Measurements from ENCODE around the gene HECTD4. TPM values are rescaled to one million over a fixed set of nuclear protein-coding genes. Genes with fewer than 3 reads are reported as not detected.

Gene HECTD4
- total RNA-seq, 1 donor from 2014 or later = 63.3 TPM

GRCh38 chr12:112180422-112180821 lies 201.8 kb downstream of the HECTD4 start:
- H3K4me1 Mint-ChIP-seq (ENCODE audit: unreplicated experiment) = no peaks in the 10 kb centered on the region
- no peaks in the 10 kb centered on the region for H3K27me3 Mint-ChIP-seq (ENCODE audit: unreplicated experiment)
- H3K27ac Mint-ChIP-seq (ENCODE audit: unreplicated experiment) = no peak overlapping the region
- no peaks in the 10 kb centered on the region for H3K9me3 Mint-ChIP-seq (ENCODE audit: unreplicated experiment)
- no peak overlapping the region for H3K4me3 Mint-ChIP-seq (ENCODE audit: unreplicated experiment)
- peaks cover 39% of the 10 kb centered on the region for H3K36me3 Mint-ChIP-seq (ENCODE audit: unreplicated experiment)
- no peak for TF ChIP-seq CTCF (IDR thresholded peaks at IDR 0.05)
- DNase-seq (ENCODE audit: extremely low spot score, unreplicated experiment) = no peak

GRCh38 chr12:112179916-112180315 lies 202.3 kb downstream of the HECTD4 start:
- H3K27me3 Mint-ChIP-seq (ENCODE audit: unreplicated experiment) = no peaks in the 10 kb centered on the region
- no peak for TF ChIP-seq CTCF (IDR thresholded peaks at IDR 0.05)
- no peaks in the 10 kb centered on the region for H3K4me1 Mint-ChIP-seq (ENCODE audit: unreplicated experiment)
- no peaks in the 10 kb centered on the region for H3K9me3 Mint-ChIP-seq (ENCODE audit: unreplicated experiment)
- H3K27ac Mint-ChIP-seq (ENCODE audit: unreplicated experiment) = no peak overlapping the region
- no peak for DNase-seq (ENCODE audit: extremely low spot score, unreplicated experiment)
- H3K4me3 Mint-ChIP-seq (ENCODE audit: unreplicated experiment) = no peak overlapping the region
- H3K36me3 Mint-ChIP-seq (ENCODE audit: unreplicated experiment) = peaks cover 44% of the 10 kb centered on the region

GRCh38 chr12:112179341-112179740 lies 202.9 kb downstream of the HECTD4 start:
- Mint-ChIP-seq H3K4me1 (ENCODE audit: unreplicated experiment) (no peaks in the 10 kb centered on the region), H3K4me3 (ENCODE audit: unreplicated experiment) (no peak overlapping the region), H3K27ac (ENCODE audit: unreplicated experiment) (no peak overlapping the region), H3K36me3 (ENCODE audit: unreplicated experiment) (peaks cover 44% of the 10 kb centered on the region), H3K27me3 (ENCODE audit: unreplicated experiment) (no peaks in the 10 kb centered on the region), H3K9me3 (ENCODE audit: unreplicated experiment) (no peaks in the 10 kb centered on the region)
- no peak for TF ChIP-seq CTCF (IDR thresholded peaks at IDR 0.05)
- no peak for DNase-seq (ENCODE audit: extremely low spot score, unreplicated experiment)

GRCh38 chr12:112178796-112179195 lies 203.4 kb downstream of the HECTD4 start:
- Mint-ChIP-seq H3K9me3 (ENCODE audit: unreplicated experiment) (no peaks in the 10 kb centered on the region), H3K36me3 (ENCODE audit: unreplicated experiment) (peaks cover 42% of the 10 kb centered on the region), H3K27ac (ENCODE audit: unreplicated experiment) (no peak overlapping the region), H3K4me3 (ENCODE audit: unreplicated experiment) (no peak overlapping the region), H3K27me3 (ENCODE audit: unreplicated experiment) (no peaks in the 10 kb centered on the region), H3K4me1 (ENCODE audit: unreplicated experiment) (no peaks in the 10 kb centered on the region)
- no peak for DNase-seq (ENCODE audit: extremely low spot score, unreplicated experiment)
- TF ChIP-seq CTCF (IDR thresholded peaks at IDR 0.05) = no peak

GRCh38 chr12:112176321-112177010 lies 205.8 kb downstream of the HECTD4 start:
- Mint-ChIP-seq H3K36me3 (ENCODE audit: unreplicated experiment) (peaks cover 35% of the 10 kb centered on the region), H3K27ac (ENCODE audit: unreplicated experiment) (no peak overlapping the region), H3K9me3 (ENCODE audit: unreplicated experiment) (no peaks in the 10 kb centered on the region), H3K4me1 (ENCODE audit: unreplicated experiment) (no peaks in the 10 kb centered on the region), H3K4me3 (ENCODE audit: unreplicated experiment) (no peak overlapping the region), H3K27me3 (ENCODE audit: unreplicated experiment) (no peaks in the 10 kb centered on the region)
- no peak for TF ChIP-seq CTCF (IDR thresholded peaks at IDR 0.05)
- no peak for DNase-seq (ENCODE audit: extremely low spot score, unreplicated experiment)
